Retinal pigment epithelial cell (primary cell): ENCODE measurements around the gene AKR1C1.
"Not testable (repeated sequence)": the region's sequence is repeated elsewhere in the genome, so short reads cannot be mapped to it uniquely, and the experiment has no call there.

Source experiments
- DNase-seq: peaks from one replicate; pipeline ENCODE4 v3.0.0-alpha.2; 2010; ENCODE audit warnings: low read depth
- H3K4me3 ChIP-seq: 2 replicates; pipeline ENCODE4 v1.5.1; 2011; ENCODE audit warnings: mild to moderate bottlenecking, low read length, control low read depth, moderate library complexity
- CTCF ChIP-seq: conservative IDR thresholded peaks from 2 replicates; pipeline ENCODE4 v1.5.1; 2011; ENCODE audit warnings: low read depth, low read length, control low read depth, inconsistent platforms

Gene AKR1C1

GRCh38 chr10:4962876-4963814 lies at the start of gene AKR1C1:
TSS of gene AKR1C1 (plus strand) at chr10:4963415. CDS start at chr10:4963445, 30 bp downstream.
- DNase-seq, H3K4me3 ChIP-seq: not testable (repeated sequence)

- H3K4me3 ChIP-seq = no peak overlapping the region
- no peak for DNase-seq
- no peak for TF ChIP-seq CTCF
Observed at GRCh38 chr10:4914213-4914850, 48.9 kb upstream of the AKR1C1 start.

- TF ChIP-seq CTCF = no peak
- DNase-seq = no peak
- no peak overlapping the region for H3K4me3 ChIP-seq
Observed at GRCh38 chr10:4916086-4916716, 47.0 kb upstream of the AKR1C1 start.

GRCh38 chr10:4918236-4918635 lies 45.0 kb upstream of the AKR1C1 start:
- DNase-seq = no peak
- H3K4me3 ChIP-seq = no peak overlapping the region
- TF ChIP-seq CTCF = no peak

- H3K4me3 ChIP-seq = not testable (repeated sequence)
Observed at GRCh38 chr10:4924482-4924881, 38.7 kb upstream of the AKR1C1 start.

GRCh38 chr10:4926400-4926799 lies 36.8 kb upstream of the AKR1C1 start:
- H3K4me3 ChIP-seq = no peak overlapping the region
- DNase-seq = no peak
- TF ChIP-seq CTCF = no peak

More at GRCh38 chr10:4924482-4924881, 38.7 kb upstream of the AKR1C1 start:
- DNase-seq = not testable (repeated sequence)

GRCh38 chr10:4931587-4931986 lies 31.6 kb upstream of the AKR1C1 start:
- no peak for DNase-seq
- TF ChIP-seq CTCF = no peak
- no peak overlapping the region for H3K4me3 ChIP-seq
